HUES64 (cell line): ENCODE results near the gene TBL1XR1.

ENCODE experiments used
- H3K27ac ChIP-seq: 2 replicates; pipeline ENCODE4 v1.7.0; 2013; ENCODE audit warnings: low read depth, low read length, inconsistent platforms
- H3K27me3 ChIP-seq: 2 replicates; pipeline ENCODE4 v1.6.1; 2013; ENCODE audit warnings: mild to moderate bottlenecking, low read length; ENCODE audit not compliant: insufficient read depth
- H3K36me3 ChIP-seq: 2 replicates; pipeline ENCODE4 v1.6.1; 2013; ENCODE audit warnings: mild to moderate bottlenecking, low read length; ENCODE audit not compliant: insufficient read depth
- H3K4me1 ChIP-seq: 2 replicates; pipeline ENCODE4 v1.6.1; 2013; ENCODE audit warnings: mild to moderate bottlenecking, low read length, moderate library complexity; ENCODE audit not compliant: insufficient read depth
- H3K4me3 ChIP-seq: 2 replicates; pipeline ENCODE4 v1.5.1; 2013; ENCODE audit warnings: mild to moderate bottlenecking, low read length, moderate library complexity
- H3K9ac ChIP-seq: 2 replicates; pipeline ENCODE4 v1.6.1; 2013; ENCODE audit warnings: mild to moderate bottlenecking, low read depth, low read length
- H3K9me3 ChIP-seq: 2 replicates; pipeline ENCODE4 v1.6.1; 2013; ENCODE audit warnings: low read depth, low read length; ENCODE audit not compliant: insufficient read depth
- WGBS: fragments of 150-250, 120-280 bp; methylation state at CpG from one replicate; pipeline ENCODE4 v1.1.7; 2013; ENCODE audit warnings: missing lambda C conversion rate; 5-methylcytosine and 5-hydroxymethylcytosine counted together

Gene TBL1XR1

GRCh38 chr3:177122183-177122856 is 75.0 kb downstream of the TBL1XR1 start:
- no peak overlapping the region for H3K4me3 ChIP-seq
- H3K36me3 ChIP-seq: no peaks in the 10 kb centered on the region
- H3K9ac ChIP-seq: no peak overlapping the region
- peaks cover 76% of the 10 kb centered on the region for H3K4me1 ChIP-seq
- no peaks in the 10 kb centered on the region for H3K27me3 ChIP-seq
- H3K9me3 ChIP-seq: no peaks in the 10 kb centered on the region
- H3K27ac ChIP-seq: no peak overlapping the region
- 85% methylated on average over 4 of the region's 4 CpGs for WGBS

- H3K9me3 ChIP-seq: no peaks in the 10 kb centered on the region
- H3K4me1 ChIP-seq: peaks cover 54% of the 10 kb centered on the region
- WGBS: 98% methylated on average over 3 of the region's 3 CpGs
- no peak overlapping the region for H3K9ac ChIP-seq
- H3K27me3 ChIP-seq: no peaks in the 10 kb centered on the region
- no peak overlapping the region for H3K27ac ChIP-seq
- H3K4me3 ChIP-seq: no peak overlapping the region
- no peaks in the 10 kb centered on the region for H3K36me3 ChIP-seq
Measured at GRCh38 chr3:177119829-177120228, 77.5 kb downstream of the TBL1XR1 start.

- no peaks in the 10 kb centered on the region for H3K27me3 ChIP-seq
- no peak overlapping the region for H3K27ac ChIP-seq
- H3K4me1 ChIP-seq: peaks cover 19% of the 10 kb centered on the region
- no peaks in the 10 kb centered on the region for H3K36me3 ChIP-seq
- no peaks in the 10 kb centered on the region for H3K9me3 ChIP-seq
- WGBS: 96% methylated on average over 1 of the region's 3 CpGs
- H3K4me3 ChIP-seq: no peak overlapping the region
- H3K9ac ChIP-seq: no peak overlapping the region
Measured at GRCh38 chr3:177114253-177114652, 83.0 kb downstream of the TBL1XR1 start.

DNA sequence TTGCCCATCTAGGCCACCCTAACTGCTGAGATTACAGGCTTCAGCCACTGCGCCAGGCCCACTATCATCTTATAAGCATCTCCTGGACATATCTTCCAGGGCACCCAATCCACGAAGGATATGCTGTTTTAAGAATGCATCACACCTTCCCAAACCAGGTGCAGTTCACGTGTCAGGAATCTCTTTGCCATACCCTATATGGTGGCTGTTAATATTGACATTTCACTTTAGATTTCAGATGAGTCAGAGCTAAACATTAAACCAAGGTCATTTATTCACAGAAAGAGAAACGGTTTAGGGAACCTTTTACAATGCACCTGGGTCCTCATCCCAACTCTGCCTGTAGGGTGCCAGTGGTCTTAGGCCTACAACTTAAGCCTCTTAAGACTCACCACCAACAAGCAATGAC is 85.7 kb downstream of the TBL1XR1 start:
- H3K36me3 ChIP-seq: no peaks in the 10 kb centered on the region
- 85% methylated on average over 4 of the region's 4 CpGs for WGBS
- no peak overlapping the region for H3K9ac ChIP-seq
- H3K4me1 ChIP-seq: peaks cover 41% of the 10 kb centered on the region
- no peaks in the 10 kb centered on the region for H3K9me3 ChIP-seq
- no peak overlapping the region for H3K4me3 ChIP-seq
- H3K27me3 ChIP-seq: no peaks in the 10 kb centered on the region
- no peak overlapping the region; the same call in 1 of the 2 replicates for H3K27ac ChIP-seq

DNA sequence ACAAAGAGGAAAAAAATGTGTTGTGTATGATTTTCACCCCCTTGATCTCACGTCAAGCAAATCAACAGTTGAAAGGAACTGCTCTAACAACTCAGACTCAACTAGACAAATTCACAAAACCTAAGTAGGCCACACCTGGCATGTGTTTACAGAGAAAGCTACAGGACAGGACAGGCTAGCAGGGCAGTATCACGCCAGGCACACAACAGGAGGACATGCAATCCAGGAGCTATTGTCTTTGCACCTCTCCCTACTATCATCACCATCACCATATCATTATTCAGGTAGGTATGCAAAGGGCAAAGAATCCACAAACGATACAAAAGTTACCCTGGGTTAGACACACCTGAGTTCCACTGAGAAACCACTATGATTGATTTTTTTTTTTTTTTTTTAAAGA is 86.4 kb downstream of the TBL1XR1 start:
- no peaks in the 10 kb centered on the region for H3K36me3 ChIP-seq
- no peaks in the 10 kb centered on the region for H3K9me3 ChIP-seq
- H3K4me3 ChIP-seq: no peak overlapping the region
- peaks cover 48% of the 10 kb centered on the region for H3K4me1 ChIP-seq
- H3K9ac ChIP-seq: no peak overlapping the region
- no peak overlapping the region for H3K27ac ChIP-seq
- H3K27me3 ChIP-seq: no peaks in the 10 kb centered on the region
- 92% methylated on average over 3 of the region's 3 CpGs for WGBS

DNA sequence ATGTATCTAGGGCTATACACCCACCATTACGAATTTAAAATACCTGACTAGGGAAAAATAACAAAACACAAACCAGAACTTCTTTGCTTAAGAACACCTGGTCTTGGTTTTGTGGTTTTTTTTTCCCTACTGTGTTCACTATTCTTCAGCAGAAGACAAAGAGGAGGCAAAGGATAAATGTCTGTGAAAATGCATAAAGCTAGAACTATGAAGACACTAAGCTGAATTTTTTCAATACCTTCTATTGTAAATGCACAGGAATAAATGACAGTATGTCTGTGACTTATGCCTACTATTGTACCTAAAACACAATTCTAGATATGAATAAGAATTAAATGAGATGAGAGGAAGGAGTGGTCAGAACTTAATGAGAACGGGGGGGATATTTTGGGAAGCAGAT is 86.9 kb downstream of the TBL1XR1 start:
- H3K9me3 ChIP-seq: no peaks in the 10 kb centered on the region
- no peaks in the 10 kb centered on the region for H3K27me3 ChIP-seq
- 85% methylated on average over 1 of the region's 2 CpGs for WGBS
- H3K4me1 ChIP-seq: peaks cover 53% of the 10 kb centered on the region
- H3K36me3 ChIP-seq: no peaks in the 10 kb centered on the region
- no peak overlapping the region for H3K9ac ChIP-seq
- H3K4me3 ChIP-seq: no peak overlapping the region
- 0 out of 2 replicates have a peak overlapping the region, but pooled peaks have one; percentile 17 for H3K27ac ChIP-seq

- H3K27me3 ChIP-seq: no peaks in the 10 kb centered on the region
- H3K9me3 ChIP-seq: no peaks in the 10 kb centered on the region
- WGBS: 88% methylated on average over 5 of the region's 5 CpGs
- no peaks in the 10 kb centered on the region for H3K36me3 ChIP-seq
- no peak overlapping the region for H3K9ac ChIP-seq
- no peak overlapping the region for H3K4me3 ChIP-seq
- H3K4me1 ChIP-seq: peaks cover 58% of the 10 kb centered on the region
- H3K27ac ChIP-seq: no peak overlapping the region
Measured at GRCh38 chr3:177109688-177110330, 87.5 kb downstream of the TBL1XR1 start.

DNA sequence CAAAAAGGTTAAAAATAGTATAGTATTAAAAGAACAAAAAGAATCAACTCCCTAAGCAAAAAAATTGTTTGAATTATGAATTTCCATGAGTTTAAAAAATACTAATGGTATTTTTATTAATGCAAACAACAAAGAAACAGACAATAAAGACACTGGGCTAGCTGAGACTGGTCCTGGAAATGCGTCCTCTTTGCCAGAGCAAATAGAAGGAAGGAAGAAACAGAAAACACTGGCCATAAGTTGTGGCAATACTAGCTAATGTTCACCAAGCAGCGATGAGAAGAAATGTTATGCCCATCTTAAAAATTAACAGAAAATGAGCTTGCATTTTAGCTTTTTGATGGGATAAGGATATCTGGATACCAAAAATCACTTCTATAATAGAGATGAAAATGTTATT is 88.6 kb downstream of the TBL1XR1 start:
- Histone ChIP-seq H3K9ac (no peak overlapping the region), H3K27me3 (no peaks in the 10 kb centered on the region), H3K4me3 (no peak overlapping the region), H3K9me3 (no peaks in the 10 kb centered on the region), H3K36me3 (no peaks in the 10 kb centered on the region), H3K4me1 (peaks cover 64% of the 10 kb centered on the region), H3K27ac (no peak overlapping the region)
- WGBS: 90% methylated on average over 2 of the region's 2 CpGs

DNA sequence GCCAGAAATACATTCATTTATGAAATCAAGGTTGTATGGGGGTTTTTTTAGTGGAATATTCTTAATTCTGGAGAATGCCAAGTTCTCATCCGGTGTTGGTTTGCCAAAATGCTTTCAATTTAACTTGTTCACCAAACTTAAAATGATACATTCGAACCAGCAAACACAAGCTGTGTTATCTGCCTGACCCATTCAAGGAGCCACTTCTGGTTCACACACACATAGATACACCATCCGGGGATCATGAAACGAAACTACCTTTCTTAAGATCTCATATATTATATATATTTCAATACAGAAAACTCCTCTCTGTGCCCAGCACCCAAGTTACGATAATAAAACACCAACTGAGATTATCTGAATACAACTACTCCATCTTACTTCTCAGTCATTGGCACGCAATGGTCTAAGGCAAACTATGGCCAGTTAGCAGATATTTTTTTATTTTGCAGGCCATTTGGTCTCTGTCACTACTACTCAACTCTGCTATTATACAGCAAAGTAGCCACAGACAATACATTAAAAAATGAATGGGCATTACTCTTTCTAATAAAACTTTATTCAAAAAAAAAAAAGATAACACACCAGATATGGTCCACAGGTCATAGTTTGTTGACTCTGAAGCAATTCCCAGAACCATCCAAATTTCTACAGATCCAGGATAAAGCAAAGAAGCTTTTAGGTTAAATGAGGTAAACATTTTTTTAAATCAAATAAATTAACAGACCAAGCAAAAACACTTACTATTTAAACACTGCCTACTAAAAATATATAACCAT is 89.6 kb downstream of the TBL1XR1 start:
- no peaks in the 10 kb centered on the region for H3K36me3 ChIP-seq
- H3K4me1 ChIP-seq: peaks cover 73% of the 10 kb centered on the region
- WGBS: 94% methylated on average over 6 of the region's 6 CpGs
- no peak overlapping the region for H3K27ac ChIP-seq
- no peak overlapping the region for H3K4me3 ChIP-seq
- no peaks in the 10 kb centered on the region for H3K27me3 ChIP-seq
- H3K9ac ChIP-seq: no peak overlapping the region
- no peaks in the 10 kb centered on the region for H3K9me3 ChIP-seq

GRCh38 chr3:177106594-177106993 is 90.7 kb downstream of the TBL1XR1 start:
- 0 out of 2 replicates have a peak overlapping the region, but pooled peaks have one; percentile 22 for H3K9ac ChIP-seq
- no peaks in the 10 kb centered on the region for H3K36me3 ChIP-seq
- no peak overlapping the region for H3K27ac ChIP-seq
- no peaks in the 10 kb centered on the region for H3K9me3 ChIP-seq
- no peaks in the 10 kb centered on the region for H3K27me3 ChIP-seq
- H3K4me3 ChIP-seq: no peak overlapping the region
- WGBS: 71% methylated on average over 2 of the region's 3 CpGs
- H3K4me1 ChIP-seq: peaks cover 83% of the 10 kb centered on the region

- H3K27ac ChIP-seq: no peak overlapping the region
- peaks cover 84% of the 10 kb centered on the region for H3K4me1 ChIP-seq
- H3K36me3 ChIP-seq: no peaks in the 10 kb centered on the region
- WGBS: 88% methylated on average over 7 of the region's 7 CpGs
- H3K9ac ChIP-seq: 0 out of 2 replicates have a peak overlapping the region, but pooled peaks have one; percentile 22
- no peak overlapping the region for H3K4me3 ChIP-seq
- H3K9me3 ChIP-seq: no peaks in the 10 kb centered on the region
- no peaks in the 10 kb centered on the region for H3K27me3 ChIP-seq
Measured at GRCh38 chr3:177106184-177106583, 91.1 kb downstream of the TBL1XR1 start.
